GM13976 (cell line): Measurements from ENCODE around the gene SPANXD.
"Not testable (repeated sequence)": the region's sequence is repeated elsewhere in the genome, so short reads cannot be mapped to it uniquely, and the experiment has no call there.

ENCODE experiments used
- DNase-seq: peaks from one replicate; pipeline ENCODE4 v3.0.0; 2012; ENCODE audit warnings: low spot score
- CTCF ChIP-seq: IDR thresholded peaks from 2 replicates; pipeline ENCODE4 v1.5.1; 2012; ENCODE audit warnings: borderline replicate concordance, mild to moderate bottlenecking; ENCODE audit not compliant: insufficient read depth; ENCODE audit errors: extremely low read depth, missing control alignments, control extremely low read depth
- in situ Hi-C: fragments of 300-500 bp; cut with MboI; formaldehyde crosslinking; loops from one replicate; pipeline ENCODE4 v1.12.0; 2022; ENCODE audit warnings: low sequenced_read_pairs, mixed read lengths, inconsistent platforms; ENCODE audit not compliant: unreplicated experiment

Gene SPANXD

GRCh38 chrX:141698639-141699038 is at the start of gene SPANXD:
Gene SPANXD, minus strand, starts transcription at chrX:141698739. Its CDS starts 334 bp downstream, at chrX:141698405.
- DNase-seq, in situ Hi-C loops: not testable (repeated sequence)

GRCh38 chrX:141742666-141743065 is 44.1 kb upstream of the SPANXD start:
- in situ Hi-C loops, result no loop called here
- no peak for TF ChIP-seq CTCF
- DNase-seq, result no peak

GRCh38 chrX:141736656-141737055 is 38.1 kb upstream of the SPANXD start:
- no peak for TF ChIP-seq CTCF
- DNase-seq, result no peak
- in situ Hi-C loops, result no loop called here

GRCh38 chrX:141733371-141733770 is 34.8 kb upstream of the SPANXD start:
- in situ Hi-C loops, result no loop called here
- no peak for DNase-seq
- no peak for TF ChIP-seq CTCF

GRCh38 chrX:141732031-141732430 is 33.5 kb upstream of the SPANXD start:
- in situ Hi-C loops, result no loop called here
- no peak for DNase-seq
- TF ChIP-seq CTCF, result no peak

GRCh38 chrX:141724186-141724585 is 25.6 kb upstream of the SPANXD start:
- no peak for DNase-seq
- no peak for TF ChIP-seq CTCF
- in situ Hi-C loops, result no loop called here

GRCh38 chrX:141714680-141715079 is 16.1 kb upstream of the SPANXD start:
- in situ Hi-C loops, result no loop called here
- no peak for DNase-seq
- no peak for TF ChIP-seq CTCF
